ENCODE data around the gene PIM3.

DNA sequence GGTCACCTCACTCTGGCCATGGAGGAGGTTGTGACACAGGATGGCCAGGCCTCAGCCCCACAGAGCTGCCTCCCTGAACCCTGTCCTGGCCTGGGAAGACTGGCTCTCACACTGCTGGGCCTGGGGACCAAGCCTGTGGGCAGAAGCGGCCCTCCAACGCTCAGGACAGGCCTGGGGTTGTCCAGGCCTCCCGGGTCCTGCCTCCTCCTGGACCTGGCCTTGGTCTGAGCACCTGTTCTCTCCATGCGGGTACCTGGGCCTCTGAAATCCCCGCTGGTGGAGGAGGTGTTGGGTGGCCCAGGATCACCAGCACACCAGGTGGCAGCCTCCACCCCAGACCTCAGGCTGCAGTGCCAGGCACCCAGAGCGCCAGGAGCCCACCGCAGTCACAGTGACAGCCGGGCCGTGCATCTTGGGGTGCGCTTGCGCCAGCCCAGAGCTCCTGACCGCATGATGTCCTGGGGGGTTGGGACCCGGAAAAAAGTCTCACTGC, 16.1 kb upstream of the PIM3 start:
- TF ChIP-seq CHD2 (IDR thresholded peaks at IDR 0.05; ENCODE audit: low read length, partially characterized antibody) (no peak), SMC3 (IDR thresholded peaks at IDR 0.05; ENCODE audit: low read depth, low read length) (no peak), CTCF (IDR thresholded peaks at IDR 0.05) (no peak)
